GM23338 (cell line): Measurements from ENCODE around the gene HERC4. TPM values are rescaled to one million over a fixed set of nuclear protein-coding genes. Genes with fewer than 3 reads are reported as not detected.

Experiments
- ATAC-seq: fragments of 200-7000 bp; cut with Tn5 transposase; 3 replicates; pipeline ENCODE4 v1.9.1; 2020
- DNase-seq: peaks from one replicate; pipeline ENCODE4 v3.0.0-alpha.2; 2015; ENCODE audit warnings: low spot score
- H2AFZ ChIP-seq: fragments of 200-600 bp; sonication (generic); 2 replicates; pipeline ENCODE4 v1.8.0; 2016; ENCODE audit warnings: antibody characterized with exemption, mild to moderate bottlenecking, moderate library complexity
- H3F3A ChIP-seq: fragments of 200-600 bp; sonication (generic); replicated peaks from 2 replicates; pipeline ENCODE4 v1.8.0; 2017; ENCODE audit warnings: antibody characterized with exemption, mixed run types, low read depth
- H3K27ac ChIP-seq: fragments of 200-600 bp; sonication (generic); 2 replicates; pipeline ENCODE4 v1.6.1; 2016; ENCODE audit warnings: low read depth
- H3K27me3 ChIP-seq: fragments of 200-600 bp; sonication (generic); 2 replicates; pipeline ENCODE4 v1.8.0; 2016; ENCODE audit warnings: mild to moderate bottlenecking, mixed run types, moderate library complexity; ENCODE audit not compliant: insufficient read depth
- H3K36me3 ChIP-seq: fragments of 200-600 bp; sonication (generic); 2 replicates; pipeline ENCODE4 v1.8.0; 2016; ENCODE audit warnings: mild to moderate bottlenecking; ENCODE audit not compliant: insufficient read depth
- H3K4me1 ChIP-seq: fragments of 200-600 bp; sonication (generic); 2 replicates; pipeline ENCODE4 v1.8.0; 2016; ENCODE audit warnings: mild to moderate bottlenecking, moderate library complexity; ENCODE audit not compliant: insufficient read depth
- H3K4me2 ChIP-seq: fragments of 200-600 bp; sonication (generic); 2 replicates; pipeline ENCODE4 v1.7.1; 2017; ENCODE audit warnings: mixed run types
- H3K4me3 ChIP-seq: fragments of 200-600 bp; sonication (generic); 2 replicates; pipeline ENCODE4 v1.6.1; 2016; ENCODE audit warnings: mixed run types
- H3K79me2 ChIP-seq: fragments of 200-600 bp; sonication (generic); replicated peaks from 2 replicates; pipeline ENCODE4 v1.8.0; 2017; ENCODE audit warnings: mild to moderate bottlenecking; ENCODE audit not compliant: insufficient read depth
- H3K9me2 ChIP-seq: fragments of 200-600 bp; sonication (generic); 2 replicates; pipeline ENCODE4 v1.8.0; 2017; ENCODE audit not compliant: insufficient read depth
- H4K20me1 ChIP-seq: fragments of 200-600 bp; sonication (generic); replicated peaks from 2 replicates; pipeline ENCODE4 v1.8.0; 2017; ENCODE audit warnings: mild to moderate bottlenecking; ENCODE audit not compliant: insufficient read depth
- H3K27ac Mint-ChIP-seq: 2 replicates; pipeline ENCODE4 v1.8.0; 2020; ENCODE audit warnings: inconsistent platforms, mild to moderate bottlenecking, moderate library complexity, mixed read lengths
- H3K27me3 Mint-ChIP-seq: 3 replicates; pipeline ENCODE4 v1.8.0; 2022; ENCODE audit warnings: low read depth, mild to moderate bottlenecking, moderate library complexity, mixed read lengths, inconsistent platforms; ENCODE audit not compliant: insufficient read depth, poor library complexity
- H3K36me3 Mint-ChIP-seq: 3 replicates; pipeline ENCODE4 v1.8.0; 2021; ENCODE audit warnings: low read depth, mild to moderate bottlenecking, inconsistent platforms, moderate library complexity, mixed read lengths
- H3K4me1 Mint-ChIP-seq: 3 replicates; pipeline ENCODE4 v1.8.0; 2020; ENCODE audit warnings: mild to moderate bottlenecking, inconsistent platforms, mixed read lengths
- H3K4me3 Mint-ChIP-seq: 3 replicates; pipeline ENCODE4 v1.8.0; 2021; ENCODE audit warnings: moderate library complexity, mild to moderate bottlenecking, inconsistent platforms, mixed read lengths
- H3K9me3 Mint-ChIP-seq: 3 replicates; pipeline ENCODE4 v1.8.0; 2020; ENCODE audit warnings: moderate library complexity, mild to moderate bottlenecking, inconsistent platforms, mixed read lengths
- CREB1 ChIP-seq: fragments of 250-450 bp; sonication (Bioruptor Pico); IDR thresholded peaks from 2 replicates; pipeline ENCODE4 v1.5.0; 2020; ENCODE audit warnings: low read depth, mild to moderate bottlenecking, moderate library complexity
- EZH2 ChIP-seq: fragments of 200-600 bp; sonication (generic); IDR thresholded peaks from one replicate; pipeline ENCODE4 v1.8.0; 2017; ENCODE audit warnings: antibody characterized with exemption, mild to moderate bottlenecking, low read depth; ENCODE audit not compliant: unreplicated experiment
- EZH2phosphoT487 ChIP-seq: fragments of 200-600 bp; sonication (generic); IDR thresholded peaks from one replicate; pipeline ENCODE4 v1.8.1; 2018; ENCODE audit warnings: antibody characterized with exemption; ENCODE audit not compliant: unreplicated experiment
- JUNB ChIP-seq: IDR thresholded peaks from one replicate; pipeline ENCODE4 v1.6.1; 2016; ENCODE audit warnings: antibody characterized with exemption; ENCODE audit not compliant: unreplicated experiment
- NANOG ChIP-seq: IDR thresholded peaks from 2 replicates; pipeline ENCODE4 v1.6.1; 2016; ENCODE audit warnings: antibody characterized with exemption, borderline replicate concordance
- POLR2AphosphoS5 ChIP-seq: IDR thresholded peaks from 2 replicates; pipeline ENCODE4 v1.6.1; 2016; ENCODE audit warnings: antibody characterized with exemption, low read depth
- STAT1 ChIP-seq: IDR thresholded peaks from one replicate; pipeline ENCODE4 v1.6.1; 2016; ENCODE audit warnings: antibody characterized with exemption; ENCODE audit not compliant: unreplicated experiment
- ZNF114 ChIP-seq: fragments of 250-450 bp; sonication (Bioruptor Pico); IDR thresholded peaks from 2 replicates; pipeline ENCODE4 v1.5.0; 2020; ENCODE audit warnings: mild to moderate bottlenecking, moderate library complexity
- ZNF331 ChIP-seq: fragments of 250-450 bp; sonication (Bioruptor Pico); IDR thresholded peaks from 2 replicates; pipeline ENCODE4 v1.5.0; 2020; ENCODE audit warnings: low read depth, mild to moderate bottlenecking, moderate library complexity
- polyA plus RNA-seq: library from polyadenylated mRNA; unstranded; fragments of >200 nt; fragmentation: Nextera tagmentation; extraction: Ambion mirVana; gene quantifications from 2 replicates; pipeline ENCODE4 v1.2.1, GENCODE V29; 2016
- total RNA-seq: library from RNA; depleted of rRNA; stranded (reverse); fragments of >200 nt; shearing (Covaris generic); gene quantifications from 2 replicates; pipeline ENCODE4 v1.2.3, GENCODE V29; 2014
- TF ChIP-seq, protein P1 (sequence below): IDR thresholded peaks from 2 replicates; pipeline ENCODE4 v1.6.1; 2016; ENCODE audit warnings: antibody characterized with exemption
- TF ChIP-seq, protein P2 (sequence below), 2 experiments: fragments of 200-600 bp in 1 of 2; sonication (generic) in 1 of 2; conservative IDR thresholded peaks; 2 replicates each; pipeline versions ENCODE4 v1.5.1 to v1.6.1; 2016 to 2017; ENCODE audit warnings: antibody characterized with exemption in 2 of 2, low read depth in 2 of 2, mild to moderate bottlenecking in 2 of 2, moderate library complexity in 1 of 2
- TF ChIP-seq, protein P3 (sequence below): IDR thresholded peaks from one replicate; pipeline ENCODE4 v1.6.1; 2018; ENCODE audit warnings: antibody characterized with exemption; ENCODE audit not compliant: unreplicated experiment
- TF ChIP-seq, protein P4 (sequence below): fragments of 250-450 bp; sonication (Bioruptor Pico); IDR thresholded peaks from 2 replicates; pipeline ENCODE4 v1.5.0; 2020; ENCODE audit warnings: mild to moderate bottlenecking, moderate library complexity

HERC4 gene
- total and polyA plus RNA-seq, 2 experiments from 2014 or later = 20.1 to 67.2 TPM

DNA sequence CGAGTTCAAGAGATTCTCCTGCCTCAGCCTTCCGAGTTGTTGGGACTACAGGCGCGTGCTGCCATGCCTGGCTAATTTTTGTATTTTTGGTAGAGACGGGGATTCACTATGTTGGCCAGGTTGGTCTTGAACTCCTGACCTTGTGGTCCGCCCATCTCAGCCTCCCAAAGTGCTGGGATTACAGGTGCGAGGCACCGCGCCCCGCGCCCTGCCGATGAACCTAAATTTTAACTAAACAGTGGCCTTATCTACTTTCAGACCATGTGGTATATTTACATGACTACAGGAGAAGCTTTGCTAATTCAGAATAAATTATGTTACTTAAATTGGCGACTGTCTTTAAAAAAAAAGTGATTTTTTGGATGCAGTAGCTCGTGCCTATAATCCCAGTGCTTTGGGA, 181.4 kb downstream of the HERC4 start:
- H3K4me3 ChIP-seq = no peak overlapping the region
- H3K36me3 Mint-ChIP-seq = peaks cover 94% of the 10 kb centered on the region

More for the DNA sequence above, 181.4 kb downstream of the HERC4 start:
- Mint-ChIP-seq H3K27ac (no peak overlapping the region), H3K27me3 (peaks cover 6% of the 10 kb centered on the region), H3K4me1 (0 out of 3 replicates have a peak, but pooled peaks cover 4% of the 10 kb centered on the region), H3K4me3 (no peak overlapping the region), H3K9me3 (no peaks in the 10 kb centered on the region)
- Histone ChIP-seq H4K20me1 (peaks cover 45% of the 10 kb centered on the region), H3K27me3 (no peaks in the 10 kb centered on the region), H3K27ac (no peak overlapping the region), H3K79me2 (peaks cover 100% of the 10 kb centered on the region), H3K36me3 (peaks cover 88% of the 10 kb centered on the region), H3K4me1 (no peaks in the 10 kb centered on the region), H3K4me2 (no peak overlapping the region), H2AFZ (no peak overlapping the region), H3F3A (no peaks in the 10 kb centered on the region), H3K9me2 (no peaks in the 10 kb centered on the region)
- no peak for DNase-seq
- ATAC-seq = no peak
- TF ChIP-seq EZH2 = no peak
- TF ChIP-seq, protein P1, sequence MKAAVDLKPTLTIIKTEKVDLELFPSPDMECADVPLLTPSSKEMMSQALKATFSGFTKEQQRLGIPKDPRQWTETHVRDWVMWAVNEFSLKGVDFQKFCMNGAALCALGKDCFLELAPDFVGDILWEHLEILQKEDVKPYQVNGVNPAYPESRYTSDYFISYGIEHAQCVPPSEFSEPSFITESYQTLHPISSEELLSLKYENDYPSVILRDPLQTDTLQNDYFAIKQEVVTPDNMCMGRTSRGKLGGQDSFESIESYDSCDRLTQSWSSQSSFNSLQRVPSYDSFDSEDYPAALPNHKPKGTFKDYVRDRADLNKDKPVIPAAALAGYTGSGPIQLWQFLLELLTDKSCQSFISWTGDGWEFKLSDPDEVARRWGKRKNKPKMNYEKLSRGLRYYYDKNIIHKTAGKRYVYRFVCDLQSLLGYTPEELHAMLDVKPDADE = no peak
- TF ChIP-seq, protein P2, sequence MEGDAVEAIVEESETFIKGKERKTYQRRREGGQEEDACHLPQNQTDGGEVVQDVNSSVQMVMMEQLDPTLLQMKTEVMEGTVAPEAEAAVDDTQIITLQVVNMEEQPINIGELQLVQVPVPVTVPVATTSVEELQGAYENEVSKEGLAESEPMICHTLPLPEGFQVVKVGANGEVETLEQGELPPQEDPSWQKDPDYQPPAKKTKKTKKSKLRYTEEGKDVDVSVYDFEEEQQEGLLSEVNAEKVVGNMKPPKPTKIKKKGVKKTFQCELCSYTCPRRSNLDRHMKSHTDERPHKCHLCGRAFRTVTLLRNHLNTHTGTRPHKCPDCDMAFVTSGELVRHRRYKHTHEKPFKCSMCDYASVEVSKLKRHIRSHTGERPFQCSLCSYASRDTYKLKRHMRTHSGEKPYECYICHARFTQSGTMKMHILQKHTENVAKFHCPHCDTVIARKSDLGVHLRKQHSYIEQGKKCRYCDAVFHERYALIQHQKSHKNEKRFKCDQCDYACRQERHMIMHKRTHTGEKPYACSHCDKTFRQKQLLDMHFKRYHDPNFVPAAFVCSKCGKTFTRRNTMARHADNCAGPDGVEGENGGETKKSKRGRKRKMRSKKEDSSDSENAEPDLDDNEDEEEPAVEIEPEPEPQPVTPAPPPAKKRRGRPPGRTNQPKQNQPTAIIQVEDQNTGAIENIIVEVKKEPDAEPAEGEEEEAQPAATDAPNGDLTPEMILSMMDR (conservative IDR thresholded peaks at IDR 0.05; ENCODE audit: low read depth in 2 of 2) = no peak
- TF ChIP-seq ZNF331 = no peak
- TF ChIP-seq EZH2phosphoT487 = no peak
- TF ChIP-seq CREB1 (CRISPR knock-in tag) = no peak
- no peak for TF ChIP-seq JUNB
- no peak for TF ChIP-seq ZNF114 (CRISPR knock-in tag)
- TF ChIP-seq, protein P3, sequence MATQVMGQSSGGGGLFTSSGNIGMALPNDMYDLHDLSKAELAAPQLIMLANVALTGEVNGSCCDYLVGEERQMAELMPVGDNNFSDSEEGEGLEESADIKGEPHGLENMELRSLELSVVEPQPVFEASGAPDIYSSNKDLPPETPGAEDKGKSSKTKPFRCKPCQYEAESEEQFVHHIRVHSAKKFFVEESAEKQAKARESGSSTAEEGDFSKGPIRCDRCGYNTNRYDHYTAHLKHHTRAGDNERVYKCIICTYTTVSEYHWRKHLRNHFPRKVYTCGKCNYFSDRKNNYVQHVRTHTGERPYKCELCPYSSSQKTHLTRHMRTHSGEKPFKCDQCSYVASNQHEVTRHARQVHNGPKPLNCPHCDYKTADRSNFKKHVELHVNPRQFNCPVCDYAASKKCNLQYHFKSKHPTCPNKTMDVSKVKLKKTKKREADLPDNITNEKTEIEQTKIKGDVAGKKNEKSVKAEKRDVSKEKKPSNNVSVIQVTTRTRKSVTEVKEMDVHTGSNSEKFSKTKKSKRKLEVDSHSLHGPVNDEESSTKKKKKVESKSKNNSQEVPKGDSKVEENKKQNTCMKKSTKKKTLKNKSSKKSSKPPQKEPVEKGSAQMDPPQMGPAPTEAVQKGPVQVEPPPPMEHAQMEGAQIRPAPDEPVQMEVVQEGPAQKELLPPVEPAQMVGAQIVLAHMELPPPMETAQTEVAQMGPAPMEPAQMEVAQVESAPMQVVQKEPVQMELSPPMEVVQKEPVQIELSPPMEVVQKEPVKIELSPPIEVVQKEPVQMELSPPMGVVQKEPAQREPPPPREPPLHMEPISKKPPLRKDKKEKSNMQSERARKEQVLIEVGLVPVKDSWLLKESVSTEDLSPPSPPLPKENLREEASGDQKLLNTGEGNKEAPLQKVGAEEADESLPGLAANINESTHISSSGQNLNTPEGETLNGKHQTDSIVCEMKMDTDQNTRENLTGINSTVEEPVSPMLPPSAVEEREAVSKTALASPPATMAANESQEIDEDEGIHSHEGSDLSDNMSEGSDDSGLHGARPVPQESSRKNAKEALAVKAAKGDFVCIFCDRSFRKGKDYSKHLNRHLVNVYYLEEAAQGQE = no peak
- TF ChIP-seq NANOG = no peak
- no peak for TF ChIP-seq STAT1
- no peak for TF ChIP-seq POLR2AphosphoS5
- TF ChIP-seq, protein P4, sequence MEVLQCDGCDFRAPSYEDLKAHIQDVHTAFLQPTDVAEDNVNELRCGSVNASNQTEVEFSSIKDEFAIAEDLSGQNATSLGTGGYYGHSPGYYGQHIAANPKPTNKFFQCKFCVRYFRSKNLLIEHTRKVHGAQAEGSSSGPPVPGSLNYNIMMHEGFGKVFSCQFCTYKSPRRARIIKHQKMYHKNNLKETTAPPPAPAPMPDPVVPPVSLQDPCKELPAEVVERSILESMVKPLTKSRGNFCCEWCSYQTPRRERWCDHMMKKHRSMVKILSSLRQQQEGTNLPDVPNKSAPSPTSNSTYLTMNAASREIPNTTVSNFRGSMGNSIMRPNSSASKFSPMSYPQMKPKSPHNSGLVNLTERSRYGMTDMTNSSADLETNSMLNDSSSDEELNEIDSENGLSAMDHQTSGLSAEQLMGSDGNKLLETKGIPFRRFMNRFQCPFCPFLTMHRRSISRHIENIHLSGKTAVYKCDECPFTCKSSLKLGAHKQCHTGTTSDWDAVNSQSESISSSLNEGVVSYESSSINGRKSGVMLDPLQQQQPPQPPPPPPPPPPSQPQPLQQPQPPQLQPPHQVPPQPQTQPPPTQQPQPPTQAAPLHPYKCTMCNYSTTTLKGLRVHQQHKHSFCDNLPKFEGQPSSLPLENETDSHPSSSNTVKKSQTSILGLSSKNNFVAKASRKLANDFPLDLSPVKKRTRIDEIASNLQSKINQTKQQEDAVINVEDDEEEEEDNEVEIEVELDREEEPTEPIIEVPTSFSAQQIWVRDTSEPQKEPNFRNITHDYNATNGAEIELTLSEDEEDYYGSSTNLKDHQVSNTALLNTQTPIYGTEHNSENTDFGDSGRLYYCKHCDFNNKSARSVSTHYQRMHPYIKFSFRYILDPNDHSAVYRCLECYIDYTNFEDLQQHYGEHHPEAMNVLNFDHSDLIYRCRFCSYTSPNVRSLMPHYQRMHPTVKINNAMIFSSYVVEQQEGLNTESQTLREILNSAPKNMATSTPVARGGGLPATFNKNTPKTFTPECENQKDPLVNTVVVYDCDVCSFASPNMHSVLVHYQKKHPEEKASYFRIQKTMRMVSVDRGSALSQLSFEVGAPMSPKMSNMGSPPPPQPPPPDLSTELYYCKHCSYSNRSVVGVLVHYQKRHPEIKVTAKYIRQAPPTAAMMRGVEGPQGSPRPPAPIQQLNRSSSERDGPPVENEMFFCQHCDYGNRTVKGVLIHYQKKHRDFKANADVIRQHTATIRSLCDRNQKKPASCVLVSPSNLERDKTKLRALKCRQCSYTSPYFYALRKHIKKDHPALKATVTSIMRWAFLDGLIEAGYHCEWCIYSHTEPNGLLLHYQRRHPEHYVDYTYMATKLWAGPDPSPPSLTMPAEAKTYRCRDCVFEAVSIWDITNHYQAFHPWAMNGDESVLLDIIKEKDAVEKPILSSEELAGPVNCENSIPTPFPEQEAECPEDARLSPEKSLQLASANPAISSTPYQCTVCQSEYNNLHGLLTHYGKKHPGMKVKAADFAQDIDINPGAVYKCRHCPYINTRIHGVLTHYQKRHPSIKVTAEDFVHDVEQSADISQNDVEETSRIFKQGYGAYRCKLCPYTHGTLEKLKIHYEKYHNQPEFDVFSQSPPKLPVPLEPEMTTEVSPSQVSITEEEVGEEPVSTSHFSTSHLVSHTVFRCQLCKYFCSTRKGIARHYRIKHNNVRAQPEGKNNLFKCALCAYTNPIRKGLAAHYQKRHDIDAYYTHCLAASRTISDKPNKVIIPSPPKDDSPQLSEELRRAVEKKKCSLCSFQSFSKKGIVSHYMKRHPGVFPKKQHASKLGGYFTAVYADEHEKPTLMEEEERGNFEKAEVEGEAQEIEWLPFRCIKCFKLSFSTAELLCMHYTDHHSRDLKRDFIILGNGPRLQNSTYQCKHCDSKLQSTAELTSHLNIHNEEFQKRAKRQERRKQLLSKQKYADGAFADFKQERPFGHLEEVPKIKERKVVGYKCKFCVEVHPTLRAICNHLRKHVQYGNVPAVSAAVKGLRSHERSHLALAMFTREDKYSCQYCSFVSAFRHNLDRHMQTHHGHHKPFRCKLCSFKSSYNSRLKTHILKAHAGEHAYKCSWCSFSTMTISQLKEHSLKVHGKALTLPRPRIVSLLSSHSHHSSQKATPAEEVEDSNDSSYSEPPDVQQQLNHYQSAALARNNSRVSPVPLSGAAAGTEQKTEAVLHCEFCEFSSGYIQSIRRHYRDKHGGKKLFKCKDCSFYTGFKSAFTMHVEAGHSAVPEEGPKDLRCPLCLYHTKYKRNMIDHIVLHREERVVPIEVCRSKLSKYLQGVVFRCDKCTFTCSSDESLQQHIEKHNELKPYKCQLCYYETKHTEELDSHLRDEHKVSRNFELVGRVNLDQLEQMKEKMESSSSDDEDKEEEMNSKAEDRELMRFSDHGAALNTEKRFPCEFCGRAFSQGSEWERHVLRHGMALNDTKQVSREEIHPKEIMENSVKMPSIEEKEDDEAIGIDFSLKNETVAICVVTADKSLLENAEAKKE (CRISPR knock-in tag) = no peak
